K562 (cell line): ENCODE data around the gene SLC7A14. TPM values are rescaled to one million over a fixed set of nuclear protein-coding genes. Genes with fewer than 3 reads are reported as not detected.

Source experiments
- ATAC-seq: fragments of 200-7000 bp; cut with Tn5 transposase; 3 replicates; pipeline ENCODE4 v1.9.1; 2020; ENCODE audit warnings: moderate library complexity
- BruUV-seq: library from RNA; stranded (reverse); fragments of 400-500 nt; replicated peaks from 2 replicates; lab custom pipeline; 2021; lab: Mats Ljungman, UMichigan
- CTCF ChIA-PET: fragments of 300-600 bp; formaldehyde crosslinking; extraction: SDS; loops from one replicate; lab custom pipeline; 2021; ENCODE audit warnings: low intra/inter-chr PET ratio; lab: Yijun Ruan, JAX
- POLR2A ChIA-PET: fragments of 300-600, 350-650 bp; sonication (Branson Sonifier 250); formaldehyde crosslinking; extraction: SDS; loops from one replicate; lab custom pipeline; 2021; ENCODE audit warnings: antibody characterized with exemption, inconsistent platforms; lab: Yijun Ruan, JAX
- DNase-seq, 4 experiments: peaks; one replicate each; pipeline versions ENCODE4 v3.0.0 to v3.0.0-alpha.2; 2011 to 2018; ENCODE audit warnings: low spot score in 3 of 4, mixed read lengths in 3 of 4; ENCODE audit errors: extremely low read depth in 1 of 4
- FAIRE-seq: peaks from 2 replicates; lab custom pipeline; 2011; peaks lifted over from hg19 to GRCh38; lab: Jason Lieb, UNC
- H2AFZ ChIP-seq: 2 replicates; pipeline ENCODE4 v1.6.0; 2011; ENCODE audit warnings: low read depth, low read length, control low read depth, inconsistent platforms
- H3K27ac ChIP-seq: fragments of 200-600 bp; 3 replicates; pipeline ENCODE4 v1.8.0; 2011; ENCODE audit warnings: low read depth, mild to moderate bottlenecking, control low read depth, inconsistent platforms, low read length, moderate library complexity, mixed read lengths; ENCODE audit errors: extremely low read depth
- H3K27me3 ChIP-seq, 2 experiments: fragments of 300-600 bp in 1 of 2; 2 replicates in 1 of 2; 3 replicates in 1 of 2; pipeline versions ENCODE4 v1.6.0 to v1.8.0; 2011; ENCODE audit warnings: inconsistent platforms in 2 of 2, low read length in 2 of 2, mild to moderate bottlenecking in 1 of 2, mixed read lengths in 1 of 2, moderate library complexity in 1 of 2; ENCODE audit not compliant: control insufficient read depth in 2 of 2, insufficient read depth in 2 of 2
- H3K36me3 ChIP-seq: fragments of 300-600 bp; 3 replicates; pipeline ENCODE4 v1.8.0; 2011; ENCODE audit warnings: mild to moderate bottlenecking, low read length, inconsistent platforms; ENCODE audit not compliant: control insufficient read depth, insufficient read depth
- H3K4me1 ChIP-seq, 2 experiments: fragments of 200-600 bp in 1 of 2; replicated peaks in 1 of 2; 2 replicates in 1 of 2; 3 replicates in 1 of 2; pipeline versions ENCODE4 v1.5.1 to v1.8.0; 2011; ENCODE audit warnings: inconsistent platforms in 2 of 2, low read length in 2 of 2, mild to moderate bottlenecking in 1 of 2, mixed read lengths in 1 of 2, moderate library complexity in 1 of 2; ENCODE audit not compliant: control insufficient read depth in 2 of 2, insufficient read depth in 2 of 2
- H3K4me2 ChIP-seq: 2 replicates; pipeline ENCODE4 v1.6.1; 2011; ENCODE audit warnings: low read length, control low read depth, inconsistent platforms, mixed read lengths; ENCODE audit not compliant: insufficient read depth
- H3K4me3 ChIP-seq: fragments of 200-600 bp; sonication (generic), shearing (Covaris generic); 2 replicates; pipeline ENCODE4 v1.5.1; 2016; ENCODE audit warnings: control low read depth, inconsistent platforms
- H3K79me2 ChIP-seq: fragments of 200-600 bp; 3 replicates; pipeline ENCODE4 v1.8.0; 2011; ENCODE audit warnings: low read length, inconsistent platforms; ENCODE audit not compliant: control insufficient read depth, insufficient read depth
- H3K9ac ChIP-seq, 2 experiments: 2 replicates each; pipeline versions ENCODE4 v1.6.0 to v1.6.1; 2011; ENCODE audit warnings: low read depth in 2 of 2, low read length in 2 of 2, control low read depth in 1 of 2, inconsistent platforms in 1 of 2, mild to moderate bottlenecking in 1 of 2, mixed read lengths in 1 of 2; ENCODE audit not compliant: insufficient read depth in 1 of 2
- H3K9me1 ChIP-seq: one replicate; pipeline ENCODE4 v1.6.0; 2011; ENCODE audit warnings: inconsistent platforms, mild to moderate bottlenecking, low read length, moderate library complexity; ENCODE audit not compliant: control insufficient read depth, insufficient read depth
- H3K9me3 ChIP-seq: replicated peaks from 2 replicates; pipeline ENCODE4 v1.5.1; 2011; ENCODE audit warnings: low read depth, low read length, inconsistent platforms; ENCODE audit not compliant: control insufficient read depth, insufficient read depth
- H4K20me1 ChIP-seq: replicated peaks from 2 replicates; pipeline ENCODE4 v1.6.1; 2011; ENCODE audit warnings: low read length, inconsistent platforms, mixed read lengths; ENCODE audit not compliant: control insufficient read depth, insufficient read depth
- POLR2A ChIP-seq: fragments of 450-650 bp; conservative IDR thresholded peaks from 2 replicates; pipeline ENCODE4 v1.6.1; 2016
- SPI1 ChIP-seq: IDR thresholded peaks from 2 replicates; pipeline ENCODE4 v1.6.1; 2011; ENCODE audit warnings: low read depth, low read length, control low read depth, borderline replicate concordance
- STAG1 ChIP-seq: sonication (generic); formaldehyde crosslinking; IDR thresholded peaks from 2 replicates; pipeline ENCODE4 v1.5.0; 2020; ENCODE audit warnings: missing genetic modification reagents, borderline replicate concordance
- ZC3H4 ChIP-seq: sonication (generic); formaldehyde crosslinking; IDR thresholded peaks from 2 replicates; pipeline ENCODE4 v1.9.0; 2021; ENCODE audit warnings: missing genetic modification reagents, borderline replicate concordance
- WGBS: fragments of 100-300 bp; shearing (Covaris generic); methylation state at CpG from one replicate; pipeline ENCODE4 v1.1.6; 2016; ENCODE audit warnings: low coverage, mixed read lengths; ENCODE audit not compliant: insufficient coverage; ENCODE audit errors: missing lambda C conversion rate; 5-methylcytosine and 5-hydroxymethylcytosine counted together
- in situ Hi-C: fragments of 300-500 bp; cut with MboI; formaldehyde crosslinking; loops from 4 replicates; pipeline ENCODE4 v1.15.0; 2018; ENCODE audit warnings: inconsistent platforms, mixed read lengths
- intact Hi-C: fragments of 100-400 bp; cut with micrococcal nuclease; formaldehyde crosslinking; loops from 2 replicates; pipeline ENCODE4 v1.14.2; 2022
- polyA plus RNA-seq, 8 experiments: library from polyadenylated mRNA; depleted of rRNA in 4 of 8; stranded (reverse) in 5 of 8; unstranded in 3 of 8; fragments of >200 nt; fragmentation: Nextera tagmentation in 2 of 8; fragmentation: Illumina TruSeq in 1 of 8; extraction: Ambion mirVana in 2 of 8; extraction: Trizol in 1 of 8; gene quantifications; 2 replicates each; pipeline versions ENCODE4 v1.2.1 to v1.2.3, GENCODE V29; 2011 to 2014; ENCODE audit warnings: inconsistent platforms in 1 of 8, missing spikeins in 1 of 8
- total RNA-seq, 7 experiments: library from RNA; depleted of rRNA in 6 of 7; stranded (reverse); fragments of >200 nt in 6 of 7; fragmentation: Illumina TruSeq in 2 of 7; extraction: Trizol in 2 of 7; gene quantifications; 2 replicates each; pipeline versions ENCODE4 v1.2.1 to v1.2.3, GENCODE V29; 2011 to 2021; ENCODE audit warnings: low replicate concordance in 1 of 7
- TF ChIP-seq, protein P1 (sequence below): fragments of 200-400 bp; formaldehyde crosslinking; IDR thresholded peaks from 2 replicates; pipeline ENCODE4 v1.6.1; 2017; ENCODE audit warnings: mild to moderate bottlenecking, low read depth, low read length, moderate library complexity
- TF ChIP-seq, protein P2 (sequence below): sonication (generic); formaldehyde crosslinking; IDR thresholded peaks from 2 replicates; pipeline ENCODE4 v1.8.0; 2022; ENCODE audit warnings: mild to moderate bottlenecking, missing genetic modification reagents

SLC7A14 gene
- total and polyA plus RNA-seq, 9 of the 15 experiments (the other 6 are each of a cell fraction or from before 2014, with no cell fraction given) = not detected

DNA sequence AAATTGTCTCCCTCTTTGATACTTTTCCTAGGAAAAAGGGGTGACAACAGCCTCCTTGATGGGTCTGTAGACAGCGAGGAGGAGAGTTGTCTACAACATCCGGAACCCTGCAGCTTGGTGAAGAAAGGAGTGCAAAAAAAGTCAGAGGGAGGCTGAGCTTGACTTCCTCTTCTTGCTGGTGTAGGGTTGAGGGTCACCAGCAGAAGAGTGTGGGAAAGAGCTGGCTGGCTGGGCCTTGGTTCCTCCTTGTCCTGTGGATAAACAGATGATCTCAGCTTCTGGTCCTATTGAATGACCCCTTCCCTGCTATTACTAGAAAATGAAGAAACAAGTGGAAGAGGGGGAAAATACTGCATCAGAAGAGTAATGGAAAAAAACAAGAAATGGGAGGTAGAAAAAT lies 20.4 kb downstream of the SLC7A14 start:
- H3K4me3 ChIP-seq = no peak overlapping the region
- H3K36me3 ChIP-seq = no peaks in the 10 kb centered on the region
- H3K4me1 ChIP-seq = no peaks in the 10 kb centered on the region; a peak in 2 of 5 replicates
- 50% methylated on average over 2 of the region's 2 CpGs for WGBS
- peak; percentile 35; the same call in 2 of the 3 replicates for ATAC-seq
- BruUV-seq = no TSS peak
- no peaks in the 10 kb centered on the region for H3K79me2 ChIP-seq
- H3K27ac ChIP-seq = no peak overlapping the region
- ChIA-PET CTCF (no interaction called here), POLR2A (interaction anchor here (1.3 kb wide), 1 partner anchor 13 kb away, joined by 3 read pairs; no protein-coding TSS in a partner anchor)
- H3K9me1 ChIP-seq = no peaks in the 10 kb centered on the region
- H4K20me1 ChIP-seq = no peaks in the 10 kb centered on the region
- no peak overlapping the region for H3K9ac ChIP-seq
- H3K9me3 ChIP-seq = no peaks in the 10 kb centered on the region
- in situ Hi-C loops (no loop called here), intact Hi-C loops (no loop called here)
- TF ChIP-seq SPI1 (peak; percentile 66; the same call in 1 of the 2 replicates), ZC3H4 (CRISPR knock-in tag) (no peak)
- H3K27me3 ChIP-seq = no peaks in the 10 kb centered on the region; a peak in 1 of 5 replicates
- FAIRE-seq = no peak
- H2AFZ ChIP-seq = peak overlapping the region; percentile 65; the same call in 1 of the 2 replicates
- DNase-seq = no peak
- H3K4me2 ChIP-seq = no peak overlapping the region

DNA sequence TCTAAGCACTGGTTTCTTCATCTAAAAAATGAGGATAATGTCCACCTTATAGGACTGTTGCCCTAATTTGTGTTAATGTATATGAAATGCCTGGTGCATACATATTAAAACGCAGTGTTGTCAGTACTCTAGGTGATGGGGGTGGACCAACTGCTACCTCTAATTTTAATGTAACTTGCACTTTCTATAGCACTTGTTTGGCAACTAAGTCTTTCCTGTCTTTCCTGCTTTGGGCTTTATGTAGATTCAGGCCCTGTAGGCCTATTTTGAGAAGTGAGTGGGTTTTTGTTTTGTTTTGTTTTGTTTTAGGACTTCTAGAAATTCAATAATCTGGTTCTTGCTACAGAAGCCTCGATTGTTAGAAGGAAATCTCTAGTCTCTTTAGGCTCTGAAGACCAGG lies 21.2 kb downstream of the SLC7A14 start:
- peak overlapping the region; percentile 65; the same call in 1 of the 2 replicates for H2AFZ ChIP-seq
- no peak for DNase-seq
- no peak for FAIRE-seq
- no peaks in the 10 kb centered on the region for H3K79me2 ChIP-seq
- 7% methylated on average over 2 of the region's 2 CpGs for WGBS
- no peak overlapping the region for H3K9ac ChIP-seq
- ChIA-PET CTCF (no interaction called here), POLR2A (interaction anchor here (0.6 kb wide), 1 partner anchor 152 kb away, joined by 4 read pairs; no protein-coding TSS in a partner anchor)
- H3K4me2 ChIP-seq = no peak overlapping the region
- no peaks in the 10 kb centered on the region for H3K36me3 ChIP-seq
- H3K9me1 ChIP-seq = no peaks in the 10 kb centered on the region
- in situ Hi-C loops = no loop called here
- no peak overlapping the region for H3K4me3 ChIP-seq
- H3K9me3 ChIP-seq = no peaks in the 10 kb centered on the region
- BruUV-seq = no TSS peak
- intact Hi-C loops = no loop called here
- no peaks in the 10 kb centered on the region; a peak in 1 of 5 replicates for H3K27me3 ChIP-seq
- H3K4me1 ChIP-seq = no peaks in the 10 kb centered on the region; a peak in 2 of 5 replicates
- H3K27ac ChIP-seq = no peak overlapping the region
- no peak for ATAC-seq
- no peaks in the 10 kb centered on the region for H4K20me1 ChIP-seq
- TF ChIP-seq, protein P1, sequence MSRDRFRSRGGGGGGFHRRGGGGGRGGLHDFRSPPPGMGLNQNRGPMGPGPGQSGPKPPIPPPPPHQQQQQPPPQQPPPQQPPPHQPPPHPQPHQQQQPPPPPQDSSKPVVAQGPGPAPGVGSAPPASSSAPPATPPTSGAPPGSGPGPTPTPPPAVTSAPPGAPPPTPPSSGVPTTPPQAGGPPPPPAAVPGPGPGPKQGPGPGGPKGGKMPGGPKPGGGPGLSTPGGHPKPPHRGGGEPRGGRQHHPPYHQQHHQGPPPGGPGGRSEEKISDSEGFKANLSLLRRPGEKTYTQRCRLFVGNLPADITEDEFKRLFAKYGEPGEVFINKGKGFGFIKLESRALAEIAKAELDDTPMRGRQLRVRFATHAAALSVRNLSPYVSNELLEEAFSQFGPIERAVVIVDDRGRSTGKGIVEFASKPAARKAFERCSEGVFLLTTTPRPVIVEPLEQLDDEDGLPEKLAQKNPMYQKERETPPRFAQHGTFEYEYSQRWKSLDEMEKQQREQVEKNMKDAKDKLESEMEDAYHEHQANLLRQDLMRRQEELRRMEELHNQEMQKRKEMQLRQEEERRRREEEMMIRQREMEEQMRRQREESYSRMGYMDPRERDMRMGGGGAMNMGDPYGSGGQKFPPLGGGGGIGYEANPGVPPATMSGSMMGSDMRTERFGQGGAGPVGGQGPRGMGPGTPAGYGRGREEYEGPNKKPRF = no peak
- TF ChIP-seq, protein P2, sequence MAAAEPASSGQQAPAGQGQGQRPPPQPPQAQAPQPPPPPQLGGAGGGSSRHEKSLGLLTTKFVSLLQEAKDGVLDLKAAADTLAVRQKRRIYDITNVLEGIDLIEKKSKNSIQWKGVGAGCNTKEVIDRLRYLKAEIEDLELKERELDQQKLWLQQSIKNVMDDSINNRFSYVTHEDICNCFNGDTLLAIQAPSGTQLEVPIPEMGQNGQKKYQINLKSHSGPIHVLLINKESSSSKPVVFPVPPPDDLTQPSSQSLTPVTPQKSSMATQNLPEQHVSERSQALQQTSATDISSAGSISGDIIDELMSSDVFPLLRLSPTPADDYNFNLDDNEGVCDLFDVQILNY (CRISPR knock-in tag) = no peak
- TF ChIP-seq STAG1 (CRISPR knock-in tag) (no peak), POLR2A (no peak)
